Liver (tissue), 3 donors: ENCODE data around the gene WEE2.

Source experiments
- CTCF ChIP-seq: fragments of 150-350 bp; IDR thresholded peaks from 2 replicates; pipeline ENCODE4 v1.5.1; 2017; ENCODE audit warnings: improper control_type of control experiment, low read depth, low read length; ENCODE audit not compliant: missing input control
- EGR1 ChIP-seq, 2 donors: IDR thresholded peaks; 2 replicates each; pipeline ENCODE4 v1.6.1; 2016 to 2018; ENCODE audit warnings: antibody characterized with exemption in 2 of 2, low read depth in 2 of 2
- HNF4A ChIP-seq, 2 donors: conservative IDR thresholded peaks; 2 replicates each; pipeline ENCODE4 v1.6.1; 2016; ENCODE audit warnings: antibody characterized with exemption in 2 of 2, mild to moderate bottlenecking in 2 of 2
- JUND ChIP-seq, 2 donors: IDR thresholded peaks; 2 replicates each; pipeline ENCODE4 v1.6.1; 2016; ENCODE audit warnings: antibody characterized with exemption in 2 of 2
- MAX ChIP-seq: IDR thresholded peaks from 2 replicates; pipeline ENCODE4 v1.6.1; 2016; ENCODE audit warnings: antibody characterized with exemption
- YY1 ChIP-seq: IDR thresholded peaks from 2 replicates; pipeline ENCODE4 v1.6.1; 2016; ENCODE audit warnings: antibody characterized with exemption, mild to moderate bottlenecking
- ZBTB33 ChIP-seq: IDR thresholded peaks from 2 replicates; pipeline ENCODE4 v1.6.1; 2016; ENCODE audit warnings: antibody characterized with exemption
- donor health status: healthy.
- donor health status: healthy.

- TF ChIP-seq CTCF (peak; percentile 27), YY1 (no peak), MAX (no peak), ZBTB33 (no peak), HNF4A (conservative IDR thresholded peaks at IDR 0.05) (no peak), EGR1 (IDR thresholded peaks at IDR 0.05; ENCODE audit: low read depth in 2 of 2) (no peak), JUND (IDR thresholded peaks at IDR 0.05) (no peak)
These were observed 33.5 kb upstream of the WEE2 start for GRCh38 chr7:141674702-141675101.
